K562 (cell line): ENCODE results near the gene NDOR1.

Source experiments
- SP1 ChIP-seq: sonication (generic); formaldehyde crosslinking; IDR thresholded peaks from 2 replicates; pipeline ENCODE4 v1.8.1; 2022; ENCODE audit warnings: mild to moderate bottlenecking, missing genetic modification reagents
- STAT5B ChIP-seq: fragments of 250-450 bp; sonication (Bioruptor Pico); IDR thresholded peaks from 2 replicates; pipeline ENCODE4 v1.8.0; 2021; ENCODE audit warnings: mild to moderate bottlenecking, inconsistent platforms
- ZKSCAN1 ChIP-seq: fragments of 150-350 bp; IDR thresholded peaks from 2 replicates; pipeline ENCODE4 v1.6.1; 2016; ENCODE audit warnings: low read depth, low read length
- TF ChIP-seq, protein P1 (sequence below): fragments of 250-450 bp; sonication (Bioruptor Pico); IDR thresholded peaks from 2 replicates; pipeline ENCODE4 v1.8.0; 2022; ENCODE audit warnings: inconsistent platforms
- TF ChIP-seq, protein P2 (sequence below), 2 experiments: fragments of 450-650 bp; formaldehyde crosslinking in 1 of 2; IDR thresholded peaks; 2 replicates each; pipeline versions ENCODE4 v1.4.0 to v1.6.1; 2014 to 2020; ENCODE audit warnings: mild to moderate bottlenecking in 2 of 2, borderline replicate concordance in 1 of 2, low read depth in 1 of 2

DNA sequence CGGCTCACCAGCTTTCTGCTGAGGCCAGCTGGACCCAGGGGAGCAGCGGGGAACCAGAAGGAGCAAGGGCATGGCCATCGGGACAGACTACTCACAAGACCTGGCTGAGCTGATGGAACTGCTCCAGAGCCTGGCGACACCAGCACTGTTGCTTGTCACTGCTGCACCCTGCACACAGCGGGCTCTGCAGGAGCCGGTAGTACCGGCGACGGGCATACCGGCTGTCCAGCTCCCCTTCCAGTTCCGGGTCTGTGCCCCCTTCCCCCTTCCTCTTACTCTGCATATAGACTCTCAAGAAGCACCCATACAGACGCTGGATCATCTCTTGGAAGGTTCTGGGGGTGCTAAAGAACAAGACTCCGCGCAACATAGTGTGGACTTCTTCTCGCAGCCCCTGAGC, 18.1 kb upstream of the NDOR1 start:
- TF ChIP-seq ZKSCAN1 (no peak), STAT5B (CRISPR knock-in tag) (no peak), SP1 (CRISPR knock-in tag) (no peak)
- TF ChIP-seq, protein P1, sequence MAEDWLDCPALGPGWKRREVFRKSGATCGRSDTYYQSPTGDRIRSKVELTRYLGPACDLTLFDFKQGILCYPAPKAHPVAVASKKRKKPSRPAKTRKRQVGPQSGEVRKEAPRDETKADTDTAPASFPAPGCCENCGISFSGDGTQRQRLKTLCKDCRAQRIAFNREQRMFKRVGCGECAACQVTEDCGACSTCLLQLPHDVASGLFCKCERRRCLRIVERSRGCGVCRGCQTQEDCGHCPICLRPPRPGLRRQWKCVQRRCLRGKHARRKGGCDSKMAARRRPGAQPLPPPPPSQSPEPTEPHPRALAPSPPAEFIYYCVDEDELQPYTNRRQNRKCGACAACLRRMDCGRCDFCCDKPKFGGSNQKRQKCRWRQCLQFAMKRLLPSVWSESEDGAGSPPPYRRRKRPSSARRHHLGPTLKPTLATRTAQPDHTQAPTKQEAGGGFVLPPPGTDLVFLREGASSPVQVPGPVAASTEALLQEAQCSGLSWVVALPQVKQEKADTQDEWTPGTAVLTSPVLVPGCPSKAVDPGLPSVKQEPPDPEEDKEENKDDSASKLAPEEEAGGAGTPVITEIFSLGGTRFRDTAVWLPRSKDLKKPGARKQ (CRISPR knock-in tag): no peak
- TF ChIP-seq, protein P2, sequence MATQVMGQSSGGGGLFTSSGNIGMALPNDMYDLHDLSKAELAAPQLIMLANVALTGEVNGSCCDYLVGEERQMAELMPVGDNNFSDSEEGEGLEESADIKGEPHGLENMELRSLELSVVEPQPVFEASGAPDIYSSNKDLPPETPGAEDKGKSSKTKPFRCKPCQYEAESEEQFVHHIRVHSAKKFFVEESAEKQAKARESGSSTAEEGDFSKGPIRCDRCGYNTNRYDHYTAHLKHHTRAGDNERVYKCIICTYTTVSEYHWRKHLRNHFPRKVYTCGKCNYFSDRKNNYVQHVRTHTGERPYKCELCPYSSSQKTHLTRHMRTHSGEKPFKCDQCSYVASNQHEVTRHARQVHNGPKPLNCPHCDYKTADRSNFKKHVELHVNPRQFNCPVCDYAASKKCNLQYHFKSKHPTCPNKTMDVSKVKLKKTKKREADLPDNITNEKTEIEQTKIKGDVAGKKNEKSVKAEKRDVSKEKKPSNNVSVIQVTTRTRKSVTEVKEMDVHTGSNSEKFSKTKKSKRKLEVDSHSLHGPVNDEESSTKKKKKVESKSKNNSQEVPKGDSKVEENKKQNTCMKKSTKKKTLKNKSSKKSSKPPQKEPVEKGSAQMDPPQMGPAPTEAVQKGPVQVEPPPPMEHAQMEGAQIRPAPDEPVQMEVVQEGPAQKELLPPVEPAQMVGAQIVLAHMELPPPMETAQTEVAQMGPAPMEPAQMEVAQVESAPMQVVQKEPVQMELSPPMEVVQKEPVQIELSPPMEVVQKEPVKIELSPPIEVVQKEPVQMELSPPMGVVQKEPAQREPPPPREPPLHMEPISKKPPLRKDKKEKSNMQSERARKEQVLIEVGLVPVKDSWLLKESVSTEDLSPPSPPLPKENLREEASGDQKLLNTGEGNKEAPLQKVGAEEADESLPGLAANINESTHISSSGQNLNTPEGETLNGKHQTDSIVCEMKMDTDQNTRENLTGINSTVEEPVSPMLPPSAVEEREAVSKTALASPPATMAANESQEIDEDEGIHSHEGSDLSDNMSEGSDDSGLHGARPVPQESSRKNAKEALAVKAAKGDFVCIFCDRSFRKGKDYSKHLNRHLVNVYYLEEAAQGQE (IDR thresholded peaks at IDR 0.05; ENCODE audit: borderline replicate concordance): no peak
- TF ChIP-seq, protein P2 (CRISPR knock-in tag; IDR thresholded peaks at IDR 0.05; ENCODE audit: low read depth): no peak
